DMS 273 treated with DMSO at 0.1 percent for 48 hours (cell line): ENCODE data around the gene SYT7.
"Not testable (repeated sequence)": the region's sequence is repeated elsewhere in the genome, so short reads cannot be mapped to it uniquely, and the experiment has no call there.

Experiments used
- DNase-seq: peaks from one replicate; lab custom pipeline; 2025; lab: John Stamatoyannopoulos, UW

SYT7 gene, protein sequence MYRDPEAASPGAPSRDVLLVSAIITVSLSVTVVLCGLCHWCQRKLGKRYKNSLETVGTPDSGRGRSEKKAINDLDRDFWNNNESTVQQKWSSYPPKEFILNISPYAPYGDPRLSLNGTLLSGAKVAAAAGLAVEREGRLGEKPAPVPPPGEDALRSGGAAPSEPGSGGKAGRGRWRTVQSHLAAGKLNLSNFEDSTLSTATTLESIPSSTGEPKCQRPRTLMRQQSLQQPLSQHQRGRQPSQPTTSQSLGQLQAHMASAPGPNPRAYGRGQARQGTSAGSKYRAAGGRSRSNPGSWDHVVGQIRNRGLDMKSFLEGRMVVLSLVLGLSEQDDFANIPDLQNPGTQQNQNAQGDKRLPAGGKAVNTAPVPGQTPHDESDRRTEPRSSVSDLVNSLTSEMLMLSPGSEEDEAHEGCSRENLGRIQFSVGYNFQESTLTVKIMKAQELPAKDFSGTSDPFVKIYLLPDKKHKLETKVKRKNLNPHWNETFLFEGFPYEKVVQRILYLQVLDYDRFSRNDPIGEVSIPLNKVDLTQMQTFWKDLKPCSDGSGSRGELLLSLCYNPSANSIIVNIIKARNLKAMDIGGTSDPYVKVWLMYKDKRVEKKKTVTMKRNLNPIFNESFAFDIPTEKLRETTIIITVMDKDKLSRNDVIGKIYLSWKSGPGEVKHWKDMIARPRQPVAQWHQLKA

DNA sequence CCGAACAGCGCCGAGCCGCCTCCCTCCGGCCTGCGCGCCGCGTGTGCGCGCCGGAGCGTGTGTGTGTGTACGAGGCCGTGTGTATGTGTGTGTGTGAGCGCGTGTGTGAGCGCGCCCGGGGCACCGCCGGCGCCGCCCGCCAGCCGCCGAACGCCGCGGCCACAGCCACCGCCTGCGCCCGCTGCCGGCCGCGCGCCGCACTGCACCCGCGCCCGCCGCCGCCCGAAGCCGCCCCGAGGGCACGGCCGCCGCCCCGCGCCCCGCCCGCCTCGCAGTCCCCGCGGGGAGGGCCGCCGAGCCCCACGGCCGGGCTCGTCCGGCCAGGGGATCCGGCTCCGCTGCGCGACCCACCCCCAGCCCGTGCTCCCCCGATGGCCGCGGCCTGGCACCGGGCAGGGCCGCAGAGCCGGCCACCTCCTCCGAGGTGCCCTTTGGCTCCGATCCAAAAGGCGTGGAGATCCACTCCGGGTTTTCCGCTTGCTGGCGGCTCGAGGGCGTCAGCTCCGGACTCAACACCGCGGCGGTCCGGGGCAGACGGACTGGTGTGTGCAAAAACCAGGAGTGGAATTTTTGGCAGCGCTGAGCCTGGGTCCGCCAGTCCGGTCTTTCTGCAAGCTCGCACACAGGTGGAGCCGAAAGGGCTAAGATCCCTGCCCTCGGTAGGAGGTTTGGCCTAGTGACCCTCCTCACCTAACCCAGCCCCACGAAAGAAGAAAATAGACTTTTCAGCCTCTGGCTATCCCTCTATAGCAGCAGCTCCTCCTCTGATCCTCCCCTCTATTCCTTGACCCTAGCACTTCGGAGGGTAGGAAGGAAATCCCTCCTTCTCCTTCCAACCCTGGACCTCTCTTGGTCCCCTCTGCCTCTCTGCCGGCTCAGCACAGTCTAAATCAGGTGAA is at the start of gene SYT7:
SYT7 (minus strand) TSS at position 47 of the 899 bp plus-strand sequence. CDS start 256 bp downstream, outside the sequence.
- peak; percentile 61 for DNase-seq

DNA sequence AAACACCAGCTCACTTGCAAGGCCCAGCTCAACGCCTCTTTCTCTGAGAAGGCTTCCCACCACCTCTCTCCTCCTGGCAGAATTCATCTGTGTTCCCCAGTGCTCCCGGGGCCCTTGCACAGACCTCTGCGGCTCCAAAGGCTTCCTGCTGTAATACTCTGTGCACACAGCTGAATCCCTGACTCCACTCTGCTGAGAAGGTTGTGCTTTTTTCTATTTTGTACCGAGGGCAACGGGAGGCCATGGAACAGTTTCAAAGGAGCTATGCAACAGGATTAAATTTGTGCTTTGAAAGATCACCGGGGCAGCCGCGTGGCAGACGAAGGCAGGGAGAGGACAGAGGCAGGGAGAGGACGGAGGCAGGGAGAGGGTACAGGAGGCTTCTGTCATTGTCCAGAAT is 49.2 kb upstream of the SYT7 start:
- no peak for DNase-seq

DNA sequence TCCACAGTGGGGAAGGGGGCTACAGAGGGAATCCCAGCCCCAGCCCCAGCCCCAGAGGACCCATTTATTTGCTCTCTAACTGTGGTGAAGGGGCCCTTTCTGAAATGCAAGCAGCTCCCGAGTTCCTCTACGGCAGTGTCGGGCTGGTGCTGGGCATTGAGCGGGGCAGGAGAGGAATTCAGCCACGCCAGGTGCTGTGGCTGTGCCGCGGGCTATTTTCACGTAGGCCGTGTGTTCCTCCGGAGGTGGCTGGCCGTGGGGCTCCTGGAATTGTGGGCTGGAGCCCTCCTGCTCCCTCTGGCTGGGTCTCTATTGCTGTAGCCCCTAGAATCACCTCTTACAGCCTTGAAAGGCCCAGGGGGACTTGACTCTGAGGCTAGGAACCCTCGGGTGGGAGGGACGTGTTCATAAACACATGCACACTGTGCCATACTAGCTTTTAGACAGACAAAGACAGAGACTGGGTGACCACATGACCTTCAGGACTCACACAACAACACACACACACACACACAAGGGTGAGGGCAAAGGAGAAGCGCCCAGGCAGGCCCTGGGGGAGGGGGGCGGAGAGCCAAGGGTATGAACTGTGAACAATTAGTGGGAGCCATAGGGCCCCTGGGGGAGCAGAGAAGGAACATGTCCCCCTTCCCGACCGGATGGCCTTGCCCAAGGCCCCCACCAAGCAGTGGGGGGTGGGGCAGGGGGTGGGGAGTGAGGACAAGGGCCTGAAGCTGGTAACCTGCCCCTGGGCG is 48.4 kb upstream of the SYT7 start:
- no peak for DNase-seq

DNA sequence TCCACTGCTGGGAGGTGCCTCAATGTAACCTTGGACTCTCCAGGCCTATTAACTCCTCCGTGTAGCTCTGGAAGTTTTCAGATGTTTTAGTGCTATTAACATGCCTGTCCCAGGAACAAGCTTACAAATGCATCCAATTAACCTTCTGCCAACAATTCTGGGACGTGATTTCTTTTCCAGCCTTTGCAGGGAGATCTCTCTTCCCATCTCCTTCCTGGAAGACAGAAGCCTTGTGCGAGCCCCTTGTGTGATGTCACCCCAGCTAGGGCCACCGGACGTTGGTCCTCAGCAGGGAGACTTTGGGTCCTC is 47.7 kb upstream of the SYT7 start:
- DNase-seq = no peak

DNA sequence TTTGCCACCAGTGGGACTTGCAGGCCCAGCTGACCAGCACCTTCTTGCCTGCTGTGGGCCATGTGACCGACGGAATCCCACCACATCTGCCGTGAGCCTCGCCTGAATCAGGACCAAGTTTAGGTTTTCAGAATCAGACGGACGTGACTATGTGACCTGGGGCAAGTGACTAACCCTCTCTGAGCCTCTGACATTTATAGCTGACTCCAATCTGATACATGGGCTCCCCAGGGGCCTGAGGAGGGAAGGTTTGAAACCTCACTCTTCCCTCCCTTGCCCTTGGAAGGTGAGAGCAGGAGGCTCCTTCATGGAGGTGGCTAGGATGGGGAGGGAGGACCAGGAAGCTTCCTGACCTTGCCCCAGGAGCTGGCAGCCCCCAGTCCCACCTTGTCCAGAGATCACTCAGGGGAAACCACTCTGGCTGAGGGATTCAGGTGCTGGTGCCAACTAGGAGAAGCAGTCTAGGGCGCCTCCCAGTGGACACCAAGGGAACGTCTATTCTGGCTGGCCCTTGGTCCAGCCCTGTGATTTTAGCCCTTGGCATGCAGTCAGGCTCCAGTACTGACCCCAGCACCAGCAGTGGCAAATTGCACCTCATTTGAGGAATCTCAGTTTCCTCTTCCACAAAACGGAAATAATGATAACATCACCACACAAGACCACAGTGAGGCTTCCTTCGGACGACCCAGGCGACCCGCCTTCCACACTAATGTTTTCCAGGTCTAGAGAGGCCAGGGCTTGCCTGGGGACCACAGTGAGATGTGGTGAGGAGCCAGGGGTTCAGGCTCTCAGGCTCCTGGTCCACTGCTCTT is 47.2 kb upstream of the SYT7 start:
- peak; percentile 19 for DNase-seq

DNA sequence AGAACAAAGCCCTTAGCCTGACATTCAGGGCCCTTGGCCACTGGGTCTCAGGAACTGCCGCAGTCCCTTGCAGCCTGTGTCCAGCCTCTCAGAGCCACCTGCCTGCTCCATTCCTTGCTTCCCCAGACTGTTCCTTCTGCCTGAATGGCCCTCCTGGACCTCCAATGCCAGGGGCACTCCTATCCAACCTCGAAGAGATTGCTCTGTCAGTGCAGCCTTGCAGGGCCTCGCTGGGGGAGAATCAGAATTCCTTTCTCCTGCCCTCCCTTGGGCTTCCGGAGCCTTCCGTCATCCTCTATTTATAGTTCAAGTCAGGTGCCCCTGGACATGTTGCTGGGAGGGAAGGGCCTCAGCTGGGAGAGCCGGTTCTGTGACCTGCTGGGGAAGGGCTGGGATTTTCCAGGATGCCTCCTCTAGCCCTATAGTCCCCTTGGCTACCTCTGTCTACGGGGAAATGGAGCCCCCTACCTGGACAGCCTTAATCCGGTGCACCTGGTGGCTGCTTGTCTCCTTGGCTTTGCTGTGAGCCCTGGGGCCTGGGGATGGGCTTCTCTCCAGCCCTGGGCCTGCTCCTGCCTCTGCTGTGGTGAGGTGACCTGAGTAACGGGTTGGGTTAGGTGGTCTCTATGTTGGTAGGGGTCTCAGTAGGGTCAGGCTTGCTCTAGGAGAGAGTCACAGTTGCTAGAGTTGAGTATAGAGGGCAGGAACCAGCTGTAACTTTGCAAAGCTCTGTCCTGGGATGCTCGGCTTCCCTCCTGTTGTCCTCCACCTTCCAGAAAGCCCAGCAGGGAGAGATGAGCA is 45.9 kb upstream of the SYT7 start:
- DNase-seq = no peak

DNA sequence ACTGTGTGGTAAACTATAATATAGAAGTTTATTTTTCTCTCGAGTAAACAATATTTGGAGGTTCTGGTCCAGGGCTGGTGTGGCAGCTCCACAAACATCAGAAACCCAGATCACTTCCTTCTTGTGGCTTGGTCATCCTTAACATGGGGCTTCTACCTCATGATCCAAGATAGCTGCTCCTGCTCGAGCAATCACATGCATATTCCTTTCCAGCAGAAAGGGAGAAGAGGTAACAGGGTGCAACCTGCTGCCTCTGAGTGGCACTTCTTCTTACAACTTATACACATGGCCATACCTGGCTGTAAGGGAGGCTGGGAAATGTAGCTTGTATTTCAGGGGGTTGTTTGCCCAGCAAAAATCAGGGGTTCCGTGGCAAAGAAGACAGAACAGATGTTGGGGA is 44.6 kb upstream of the SYT7 start:
- DNase-seq = no peak

DNA sequence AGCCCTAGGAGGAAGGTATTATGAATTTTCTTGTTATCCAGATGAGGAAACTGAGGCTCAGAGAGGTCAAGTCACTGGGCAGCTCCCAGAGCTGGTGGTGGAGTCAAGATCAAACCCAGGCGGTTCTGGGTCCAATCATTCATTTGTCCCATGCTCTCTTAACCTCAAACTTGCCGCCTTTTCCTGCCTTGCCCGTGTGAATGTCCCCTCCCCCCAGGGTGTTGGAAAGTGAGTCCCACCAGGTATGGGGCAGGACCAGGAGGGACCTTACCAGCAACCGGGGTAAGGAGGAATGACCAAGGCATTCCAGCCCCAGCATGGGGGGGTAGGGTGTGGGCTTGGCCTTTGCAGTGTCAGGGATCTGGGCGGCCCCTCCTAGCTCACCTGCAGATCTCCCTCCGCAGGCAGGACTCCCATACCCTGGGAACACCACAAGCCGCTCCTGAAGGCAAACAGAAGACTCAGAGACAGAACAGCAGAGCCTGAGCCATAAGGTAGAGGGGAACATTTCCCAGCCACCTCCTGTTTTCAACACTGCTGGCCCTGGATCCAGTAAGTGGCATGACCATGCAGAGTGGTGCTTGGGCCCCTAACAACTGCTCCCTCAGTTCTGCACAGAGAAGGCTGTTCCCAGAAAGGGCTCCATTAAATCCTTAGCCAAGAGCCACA is 41.2 kb upstream of the SYT7 start:
- no peak for DNase-seq

DNA sequence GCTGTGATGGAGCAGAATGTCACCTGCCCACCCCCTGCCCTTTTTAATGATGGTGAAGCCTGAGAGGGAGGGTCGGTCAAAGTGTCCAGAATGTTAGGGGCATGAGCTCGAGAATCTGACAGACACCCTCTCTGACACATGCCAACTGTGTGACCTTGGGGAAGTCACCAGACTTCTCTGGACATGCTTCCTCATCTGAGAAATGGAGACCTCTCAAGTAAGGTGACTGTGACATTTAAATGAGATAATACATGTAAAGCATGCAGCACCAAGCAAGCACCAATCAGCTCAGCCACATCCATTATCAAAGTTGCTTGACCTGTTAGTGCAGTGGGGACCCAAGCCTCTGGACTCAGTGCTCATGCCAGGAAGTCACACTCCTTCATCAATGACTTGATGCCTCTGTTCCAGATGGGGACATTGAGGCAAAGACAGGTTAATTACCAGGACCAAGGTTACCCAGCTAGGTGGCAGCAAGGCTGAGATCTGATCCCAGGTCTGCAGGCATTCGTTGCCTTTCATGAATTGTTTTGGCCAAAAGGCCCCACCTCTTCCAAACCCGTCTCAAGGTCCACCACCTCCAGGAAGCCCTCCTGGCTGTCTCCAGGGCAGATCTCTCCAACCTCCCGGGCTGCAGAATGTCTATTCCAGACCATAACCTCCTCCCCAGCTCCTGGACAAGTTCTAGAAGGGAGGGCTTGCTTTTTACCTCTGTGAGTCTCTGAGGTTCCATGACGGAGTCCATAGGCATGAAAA is 38.8 kb upstream of the SYT7 start:
- no peak for DNase-seq

DNA sequence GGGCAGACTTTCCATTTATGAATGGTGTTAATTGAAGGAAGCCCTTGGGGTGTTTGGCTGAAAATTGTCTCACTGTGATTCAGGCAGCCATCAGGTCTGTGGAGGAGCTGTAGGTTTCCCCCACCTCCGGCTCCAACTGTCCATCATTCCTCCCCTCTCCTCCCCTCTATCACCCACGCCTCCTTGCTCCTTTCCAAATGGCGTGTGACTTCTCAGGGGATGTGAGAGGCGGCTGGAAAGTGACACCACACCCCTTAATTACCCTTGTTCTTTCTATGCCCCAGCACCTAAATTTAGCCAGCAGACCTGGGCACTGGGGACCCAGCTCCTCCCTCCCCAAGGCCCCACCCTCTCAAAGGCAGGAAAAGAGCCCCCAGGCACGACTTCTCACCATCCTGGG is 38.1 kb upstream of the SYT7 start:
- no peak for DNase-seq

DNA sequence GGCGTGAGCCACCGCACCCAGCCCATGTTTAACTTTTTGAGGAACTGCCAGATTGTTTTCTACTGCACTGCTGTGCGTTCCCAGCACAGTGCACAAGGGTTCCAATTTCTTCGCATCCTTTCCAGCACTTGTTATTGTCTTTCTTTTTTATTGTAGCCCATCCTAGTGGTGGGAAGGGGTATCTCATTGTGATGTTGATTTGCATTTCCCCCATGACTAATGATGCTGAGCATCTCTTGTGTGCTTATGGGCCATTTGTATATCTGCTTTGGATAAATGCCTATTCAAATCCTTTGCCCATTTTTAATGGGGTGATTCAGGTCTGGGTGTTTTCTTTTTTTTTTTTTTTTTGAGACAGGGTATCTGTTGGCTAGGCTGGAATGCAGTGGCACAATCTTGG is 36.6 kb upstream of the SYT7 start:
- no peak for DNase-seq

DNA sequence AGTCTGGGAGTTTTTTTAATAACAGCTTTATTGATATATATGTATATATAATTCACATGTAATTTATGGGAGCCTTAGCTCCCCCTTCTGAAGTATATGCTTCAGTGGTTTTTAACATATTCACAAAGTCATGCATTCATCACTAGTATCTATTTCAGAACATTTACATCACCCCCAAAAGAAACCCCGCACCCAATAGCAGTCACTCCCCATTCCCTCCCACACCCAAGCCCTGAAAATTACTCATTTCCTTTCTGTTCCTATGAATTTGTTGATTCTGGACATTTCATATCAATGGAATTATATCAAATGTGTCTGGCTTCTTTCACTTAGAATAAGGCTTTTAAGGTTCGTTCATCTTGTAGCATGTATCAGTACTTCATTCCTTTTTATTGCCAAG is 35.6 kb upstream of the SYT7 start:
- DNase-seq = no peak

DNA sequence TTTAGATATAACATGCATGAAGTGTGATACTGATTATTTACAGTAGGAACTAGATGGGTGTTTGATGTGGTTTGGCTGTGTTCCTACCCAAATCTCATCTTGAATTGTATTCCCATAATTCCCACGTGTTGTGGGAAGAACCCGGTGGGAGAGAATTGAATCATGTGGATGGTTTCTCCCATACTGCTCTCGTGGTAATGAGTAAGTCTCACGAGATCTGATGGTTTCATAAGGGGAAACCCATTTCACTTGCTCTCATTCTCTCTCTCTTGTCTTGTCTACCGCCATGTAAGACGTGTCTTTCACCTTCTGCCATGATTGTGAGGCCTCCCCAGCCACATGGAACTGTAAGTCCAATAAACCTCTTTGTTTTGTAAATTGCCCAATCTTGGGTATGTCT is 33.9 kb upstream of the SYT7 start:
- DNase-seq = not testable (repeated sequence)

DNA sequence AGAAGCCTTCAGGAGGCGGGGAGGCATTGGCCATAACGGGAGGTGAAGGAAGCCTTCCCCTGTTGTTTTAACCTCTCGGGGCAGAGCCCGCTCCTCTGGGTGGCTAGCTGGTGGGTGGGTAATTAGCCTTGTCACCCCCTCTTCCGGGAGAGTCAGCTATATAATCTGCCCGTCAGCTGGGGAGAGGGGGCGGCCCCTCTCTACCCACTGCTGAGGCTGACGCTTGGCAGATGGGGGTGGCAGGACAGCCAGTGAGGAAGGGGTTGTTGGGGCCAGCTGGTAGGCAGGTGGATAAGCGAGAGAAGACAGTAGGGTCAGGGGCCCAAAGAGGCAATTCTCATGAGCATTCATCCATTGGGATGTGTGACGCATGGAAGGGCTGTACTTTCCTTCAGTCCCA is 33.0 kb upstream of the SYT7 start:
- DNase-seq = no peak

DNA sequence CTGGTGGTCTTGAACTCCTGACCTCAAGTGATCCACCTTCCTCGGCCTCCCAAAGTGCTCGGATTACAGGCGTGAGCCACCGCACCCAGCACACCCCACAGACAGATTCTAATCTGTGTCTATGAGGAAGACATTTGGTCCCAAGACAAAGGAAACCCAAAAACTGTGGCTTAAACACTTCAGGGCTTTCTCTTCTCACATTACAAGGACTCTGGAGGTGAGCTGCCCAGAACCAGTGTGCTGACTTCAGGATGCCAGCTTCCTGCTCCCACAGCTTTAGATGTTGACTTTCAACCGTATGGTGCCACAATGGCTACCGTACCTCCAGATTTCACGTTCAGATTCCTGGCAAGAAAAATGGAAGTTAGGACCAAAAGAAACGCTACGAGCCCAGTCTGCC is 32.2 kb upstream of the SYT7 start:
- DNase-seq = no peak

DNA sequence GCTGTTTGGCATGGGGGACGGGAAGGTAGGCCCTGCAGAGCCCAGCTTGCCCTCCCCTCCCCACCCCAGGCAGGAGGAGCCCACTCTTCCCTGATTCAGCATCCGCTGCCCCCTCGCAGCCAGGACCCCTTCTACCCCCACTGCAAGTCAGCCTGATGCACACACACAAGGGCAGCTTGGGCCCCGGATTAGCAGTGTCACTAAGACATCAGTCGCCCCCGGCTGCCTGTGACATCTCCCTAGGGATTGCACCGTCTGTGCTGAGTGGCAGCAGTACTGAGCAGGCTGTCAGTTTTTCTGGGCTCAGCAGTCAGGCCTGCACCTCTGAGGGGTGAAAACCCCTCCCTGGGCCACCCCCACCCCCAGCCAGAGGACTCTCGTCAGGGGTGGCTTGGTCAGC is 30.4 kb upstream of the SYT7 start:
- no peak for DNase-seq

DNA sequence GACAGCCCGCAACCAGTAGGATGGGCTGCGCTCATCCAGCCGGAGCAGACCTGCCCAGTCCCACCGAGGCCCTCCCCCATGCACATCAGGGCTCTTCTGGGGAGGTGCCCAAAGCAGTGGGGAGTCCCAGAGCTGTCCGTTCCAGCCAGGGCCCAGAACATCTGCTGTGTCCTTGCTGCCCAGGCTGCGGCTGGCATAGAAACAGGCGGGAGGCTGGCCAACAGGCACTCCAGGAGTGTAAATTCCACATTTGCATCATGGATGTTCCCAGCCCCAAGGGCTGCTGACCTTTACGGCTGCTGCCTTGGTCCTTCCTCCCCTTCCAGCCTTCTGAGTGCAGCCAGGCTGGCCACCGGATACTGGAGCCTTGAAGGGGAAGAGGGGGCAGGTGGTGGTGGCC is 30.0 kb upstream of the SYT7 start:
- no peak for DNase-seq

DNA sequence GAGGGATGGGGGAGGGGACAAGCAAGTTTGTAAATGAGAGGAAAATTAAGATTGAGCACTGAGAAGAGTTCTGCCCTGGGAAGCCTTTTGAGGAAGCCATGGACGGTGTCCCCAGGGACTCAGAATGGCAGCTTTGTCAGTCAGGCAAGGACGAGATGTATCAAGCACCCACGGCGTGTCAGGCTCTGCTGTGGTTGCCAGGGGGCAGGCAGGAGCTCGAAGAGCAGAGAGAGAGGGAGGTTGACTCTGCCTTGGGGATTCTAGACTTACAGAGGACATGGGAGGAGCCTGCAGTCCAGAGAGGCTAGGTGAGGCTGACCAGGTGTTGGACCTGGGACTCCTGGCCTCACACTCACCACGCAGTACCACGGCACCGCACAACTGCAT is 29.1 kb upstream of the SYT7 start:
- no peak for DNase-seq
